Osteoblast (primary cell): Measurements from ENCODE around the gene HYCC1. TPM values are rescaled to one million over a fixed set of nuclear protein-coding genes. Genes with fewer than 3 reads are reported as not detected.

ENCODE experiments used
- DNase-seq: peaks from one replicate; pipeline ENCODE4 v3.0.0; 2011; ENCODE audit warnings: low spot score, mixed read lengths; ENCODE audit not compliant: insufficient read length; ENCODE audit errors: missing footprints
- H2AFZ ChIP-seq: 2 replicates; pipeline ENCODE4 v1.6.0; 2011; ENCODE audit warnings: mild to moderate bottlenecking, low read length
- H3K27ac ChIP-seq: 2 replicates; pipeline ENCODE4 v1.5.1; 2011; ENCODE audit warnings: mild to moderate bottlenecking, low read depth, low read length, moderate library complexity
- H3K27me3 ChIP-seq: 2 replicates; pipeline ENCODE4 v1.6.0; 2012; ENCODE audit warnings: mild to moderate bottlenecking, control low read depth, inconsistent platforms, low read length, moderate library complexity; ENCODE audit not compliant: insufficient read depth
- H3K36me3 ChIP-seq: 2 replicates; pipeline ENCODE4 v1.5.1; 2011; ENCODE audit warnings: mild to moderate bottlenecking, low read length, control low read depth, moderate library complexity; ENCODE audit not compliant: insufficient read depth
- H3K4me1 ChIP-seq: 2 replicates; pipeline ENCODE4 v1.5.1; 2011; ENCODE audit warnings: mild to moderate bottlenecking, low read length, control low read depth, moderate library complexity; ENCODE audit not compliant: insufficient read depth
- H3K4me2 ChIP-seq: 2 replicates; pipeline ENCODE4 v1.6.0; 2011; ENCODE audit warnings: mild to moderate bottlenecking, low read length; ENCODE audit not compliant: insufficient read depth
- H3K4me3 ChIP-seq: fragments of 200-600 bp; sonication (generic); 3 replicates; pipeline ENCODE4 v1.5.1; 2012; ENCODE audit warnings: mild to moderate bottlenecking, low read length, inconsistent platforms; ENCODE audit not compliant: insufficient read depth
- H3K79me2 ChIP-seq: 2 replicates; pipeline ENCODE4 v1.6.0; 2012; ENCODE audit warnings: mild to moderate bottlenecking, low read length, control low read depth, inconsistent platforms; ENCODE audit not compliant: insufficient read depth
- H3K9me3 ChIP-seq: 2 replicates; pipeline ENCODE4 v1.5.1; 2011; ENCODE audit warnings: low read depth, low read length, control low read depth
- H4K20me1 ChIP-seq: 2 replicates; pipeline ENCODE4 v1.6.0; 2012; ENCODE audit warnings: mild to moderate bottlenecking, low read length, control low read depth; ENCODE audit not compliant: insufficient read depth
- CTCF ChIP-seq: IDR thresholded peaks from 2 replicates; pipeline ENCODE4 v1.5.1; 2011; ENCODE audit warnings: mild to moderate bottlenecking, low read depth, low read length, moderate library complexity; ENCODE audit errors: extremely low read depth
- total RNA-seq: library from RNA; depleted of rRNA; stranded (reverse); fragments of >200 nt; gene quantifications from 2 replicates; pipeline ENCODE4 v1.2.3, GENCODE V29; 2012

Gene HYCC1
- total RNA-seq, 1 donor = 121 TPM

GRCh38 chr7:23014681-23015080 is 751 bp upstream of the HYCC1 start:
- Histone ChIP-seq H3K4me2 (peak overlapping the region; percentile 52), H3K4me3 (no peak overlapping the region), H4K20me1 (peaks cover 31% of the 10 kb centered on the region), H3K4me1 (peaks cover 24% of the 10 kb centered on the region), H2AFZ (peak overlapping the region; percentile 53), H3K27me3 (no peaks in the 10 kb centered on the region), H3K79me2 (peaks cover 42% of the 10 kb centered on the region), H3K27ac (no peak overlapping the region), H3K36me3 (no peaks in the 10 kb centered on the region), H3K9me3 (no peaks in the 10 kb centered on the region)
- TF ChIP-seq CTCF = no peak
- DNase-seq = no peak

- Histone ChIP-seq H2AFZ (peak overlapping the region; percentile 38), H3K9me3 (no peaks in the 10 kb centered on the region), H3K27me3 (no peaks in the 10 kb centered on the region), H3K27ac (peak overlapping the region; percentile 66), H3K36me3 (no peaks in the 10 kb centered on the region), H3K4me1 (peaks cover 30% of the 10 kb centered on the region), H3K4me2 (peak overlapping the region; percentile 89), H4K20me1 (peaks cover 36% of the 10 kb centered on the region), H3K79me2 (peaks cover 58% of the 10 kb centered on the region), H3K4me3 (peak overlapping the region; percentile 90)
- no peak for TF ChIP-seq CTCF
- peak; percentile 60 for DNase-seq
These were observed 819 bp downstream of the HYCC1 start for GRCh38 chr7:23012908-23013714.

GRCh38 chr7:23012186-23012585 is 1.7 kb downstream of the HYCC1 start:
- no peak for DNase-seq
- Histone ChIP-seq H3K9me3 (no peaks in the 10 kb centered on the region), H3K36me3 (no peaks in the 10 kb centered on the region), H3K79me2 (peaks cover 67% of the 10 kb centered on the region), H4K20me1 (peaks cover 38% of the 10 kb centered on the region), H3K4me3 (peak overlapping the region; percentile 90), H3K4me2 (peak overlapping the region; percentile 89), H3K27me3 (no peaks in the 10 kb centered on the region), H3K27ac (no peak overlapping the region), H3K4me1 (peaks cover 30% of the 10 kb centered on the region), H2AFZ (no peak overlapping the region)
- TF ChIP-seq CTCF = no peak

- no peaks in the 10 kb centered on the region for H3K27me3 ChIP-seq
- no peak overlapping the region for H2AFZ ChIP-seq
- H3K79me2 ChIP-seq = peaks cover 75% of the 10 kb centered on the region
- peak overlapping the region; percentile 89 for H3K4me2 ChIP-seq
- no peak for TF ChIP-seq CTCF
- no peak overlapping the region for H3K27ac ChIP-seq
- H3K36me3 ChIP-seq = no peaks in the 10 kb centered on the region
- peak overlapping the region; percentile 49 for H3K4me3 ChIP-seq
- H4K20me1 ChIP-seq = peaks cover 38% of the 10 kb centered on the region
- H3K4me1 ChIP-seq = peaks cover 30% of the 10 kb centered on the region
- DNase-seq = peak; percentile 48
- H3K9me3 ChIP-seq = no peaks in the 10 kb centered on the region
These were observed 2.6 kb downstream of the HYCC1 start for GRCh38 chr7:23011222-23011924.
